Astrocyte of the hippocampus (primary cell): Measurements from ENCODE around the gene THAP7.

Source experiments
- DNase-seq: peaks from one replicate; pipeline ENCODE4 v3.0.0; 2011; ENCODE audit warnings: low read depth, low spot score

The THAP7 gene

DNA sequence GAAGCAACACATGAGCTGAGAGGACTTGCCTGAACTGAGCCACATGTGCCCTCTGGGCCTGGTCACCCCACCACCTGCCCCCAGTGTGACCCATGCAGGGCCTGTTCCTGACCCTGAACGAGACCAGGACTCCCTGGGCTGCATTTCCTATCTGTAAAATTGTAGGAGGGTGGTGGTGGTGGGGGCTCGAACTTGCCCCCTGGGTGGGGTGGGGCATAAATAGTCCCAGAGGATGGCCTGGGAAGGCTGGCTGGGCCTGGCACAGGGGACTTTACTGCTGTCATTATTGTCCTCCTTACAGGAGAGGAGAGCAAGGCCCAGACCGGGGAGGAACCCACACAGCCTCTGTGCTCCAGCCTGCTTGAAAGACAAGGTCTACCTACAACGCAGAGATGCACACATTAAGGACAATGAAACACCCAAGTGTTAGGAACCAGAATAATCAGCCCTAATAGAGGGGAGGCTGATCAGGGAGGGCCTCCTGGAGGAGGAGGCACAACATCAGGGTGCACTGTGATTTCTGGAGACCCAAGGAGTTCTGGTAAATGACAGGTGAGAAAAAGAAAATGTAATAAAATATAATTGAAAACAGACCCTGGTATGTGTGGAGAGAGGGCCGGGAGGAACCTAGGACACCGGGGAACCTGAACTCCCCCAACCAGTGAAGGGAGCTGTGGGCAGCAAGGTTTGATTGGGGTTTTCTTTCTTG, 37.7 kb downstream of the THAP7 start:
- DNase-seq: no peak

DNA sequence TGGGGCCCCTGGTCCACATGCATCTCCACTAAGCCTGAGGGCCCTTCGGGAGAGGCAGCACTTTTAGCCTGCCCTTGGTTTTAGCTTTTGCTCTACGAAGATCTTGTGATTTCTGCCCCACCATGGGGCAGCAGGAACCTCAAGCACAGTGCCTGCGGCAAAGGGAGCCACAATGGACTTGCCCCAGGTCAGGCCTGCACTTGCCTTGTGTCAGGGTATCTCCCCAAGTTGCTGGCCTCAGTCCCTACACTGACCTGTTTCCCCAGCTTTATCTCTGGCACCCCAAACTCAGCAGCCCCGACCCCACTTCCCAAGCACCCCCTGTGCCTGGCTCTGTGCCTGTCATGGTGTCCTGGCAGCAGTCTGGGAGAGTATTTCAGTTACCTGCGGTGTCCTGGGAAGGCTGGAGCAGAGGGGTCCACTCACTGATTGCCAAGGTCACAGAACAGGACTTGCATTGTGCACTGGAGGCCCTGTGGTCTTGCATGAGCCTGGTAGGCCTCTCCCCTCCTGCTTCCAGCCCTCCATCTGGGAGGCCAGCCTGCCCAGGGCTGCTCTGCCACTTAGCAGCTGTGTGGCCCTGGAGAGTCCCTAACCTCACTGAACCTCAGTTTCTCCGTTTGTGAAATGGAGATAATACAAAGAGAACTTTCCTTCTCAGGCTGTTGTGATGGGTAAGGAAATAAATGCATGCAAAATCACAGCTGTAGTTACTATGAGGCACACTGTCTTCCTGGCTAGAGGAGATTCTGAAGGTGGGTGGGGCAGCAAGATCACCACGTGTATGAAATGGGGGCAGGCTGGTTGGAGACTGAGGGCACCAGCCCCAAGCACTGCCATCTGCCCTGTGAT, 38.5 kb downstream of the THAP7 start:
- DNase-seq: no peak

- DNase-seq: no peak
Observed at GRCh38 chr22:20962491-20962945, 39.4 kb downstream of the THAP7 start.

- DNase-seq: no peak
Observed at GRCh38 chr22:20960609-20961008, 41.3 kb downstream of the THAP7 start.

GRCh38 chr22:20959578-20960461, 42.1 kb downstream of the THAP7 start:
- no peak for DNase-seq

GRCh38 chr22:20957683-20958431, 44.1 kb downstream of the THAP7 start:
- peak; percentile 39 for DNase-seq

DNA sequence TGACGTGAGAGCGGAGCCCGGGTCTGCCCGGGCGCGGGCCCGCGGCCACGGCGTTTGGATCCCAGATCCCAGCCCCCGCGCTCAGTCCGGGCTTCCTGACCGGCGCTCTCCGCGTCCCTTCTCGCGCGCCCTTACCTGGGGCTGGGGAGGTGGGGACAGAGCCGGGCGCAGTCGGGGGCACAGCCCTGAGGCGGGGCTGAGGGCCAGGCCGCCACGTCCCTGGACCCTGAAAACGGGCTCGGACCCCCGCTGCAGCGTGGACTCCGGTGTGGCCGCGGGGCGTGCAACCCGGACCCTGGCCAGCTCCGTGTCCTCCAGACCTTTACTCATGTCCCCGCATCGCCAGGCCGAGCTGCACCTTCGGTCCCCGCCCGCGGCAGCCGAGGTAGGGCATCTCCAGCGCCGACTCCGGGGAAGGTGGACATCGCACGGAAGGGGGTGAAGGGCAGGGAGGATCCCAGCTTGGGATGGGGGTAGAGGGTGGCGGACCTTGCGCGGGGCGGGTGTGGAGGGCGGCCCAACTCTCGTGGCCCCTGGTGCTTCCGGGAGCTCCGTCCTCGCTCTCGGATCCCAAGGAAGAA, 44.7 kb downstream of the THAP7 start:
- DNase-seq: peak; percentile 48

- peak; percentile 28 for DNase-seq
Observed at GRCh38 chr22:20956258-20957101, 45.4 kb downstream of the THAP7 start.

DNA sequence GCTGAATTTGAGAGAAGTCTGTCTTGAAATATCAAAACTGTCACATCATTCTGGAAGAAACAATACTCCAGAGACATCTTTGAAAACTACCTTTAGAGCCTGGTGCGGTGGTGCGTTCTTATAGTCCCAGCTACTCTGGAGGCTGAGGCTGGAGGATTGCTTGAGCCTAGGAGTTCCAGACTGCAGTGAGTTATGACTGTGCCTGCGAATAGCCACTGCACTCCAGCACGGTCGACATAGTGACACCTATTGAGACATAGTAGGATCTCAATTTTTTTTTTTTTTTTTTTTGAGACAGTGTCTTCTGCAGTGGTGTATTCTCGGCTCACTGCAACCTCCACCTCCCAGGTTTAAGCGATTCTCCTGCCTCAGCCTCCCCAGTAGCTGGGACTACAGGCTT, 46.4 kb downstream of the THAP7 start:
- no peak for DNase-seq

DNA sequence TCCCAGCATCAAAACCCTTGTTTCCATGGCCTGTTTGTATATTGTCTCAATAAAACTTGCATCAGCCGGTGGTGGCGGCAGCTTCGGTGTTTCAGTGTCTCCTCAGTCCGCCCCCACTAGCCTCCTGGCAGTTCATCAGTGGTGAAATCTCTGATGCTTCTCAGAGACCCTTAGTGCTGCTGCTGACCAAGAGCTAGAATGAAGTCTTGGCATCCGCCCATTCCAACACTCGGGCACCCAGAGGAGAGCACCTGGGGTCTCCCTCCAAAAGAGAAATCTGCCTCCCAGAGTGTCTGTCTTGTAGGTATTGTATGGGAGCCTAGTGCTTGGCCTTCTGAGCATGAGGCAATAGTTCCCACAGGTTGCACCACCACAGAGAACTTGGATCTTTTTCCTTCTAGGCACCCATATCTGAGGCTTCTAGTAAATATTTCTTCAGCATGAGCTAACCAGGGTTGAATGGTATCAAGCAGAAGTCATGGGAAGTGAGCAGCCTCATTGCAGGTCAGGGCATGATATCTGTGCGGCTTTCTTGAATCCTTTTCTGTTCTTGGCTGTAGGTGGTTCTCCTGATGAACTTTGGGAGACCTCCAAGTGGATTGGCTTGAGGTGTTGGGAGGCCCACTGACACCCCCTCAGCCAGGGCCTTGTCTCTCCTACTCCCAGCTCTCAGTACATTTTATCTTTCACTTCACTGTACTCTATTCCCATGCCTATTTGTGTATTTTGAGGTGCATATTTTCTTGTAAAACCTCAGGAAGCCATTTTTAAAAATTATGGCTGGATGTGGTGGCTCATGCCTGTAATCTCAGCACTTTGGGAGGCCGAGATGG, 48.0 kb downstream of the THAP7 start:
- no peak for DNase-seq

- no peak for DNase-seq
Observed at GRCh38 chr22:20953342-20953608, 48.6 kb downstream of the THAP7 start.

GRCh38 chr22:20952544-20953341, 49.2 kb downstream of the THAP7 start:
- no peak for DNase-seq

- no peak for DNase-seq
Observed at GRCh38 chr22:20951932-20952380, 50.0 kb downstream of the THAP7 start.

DNA sequence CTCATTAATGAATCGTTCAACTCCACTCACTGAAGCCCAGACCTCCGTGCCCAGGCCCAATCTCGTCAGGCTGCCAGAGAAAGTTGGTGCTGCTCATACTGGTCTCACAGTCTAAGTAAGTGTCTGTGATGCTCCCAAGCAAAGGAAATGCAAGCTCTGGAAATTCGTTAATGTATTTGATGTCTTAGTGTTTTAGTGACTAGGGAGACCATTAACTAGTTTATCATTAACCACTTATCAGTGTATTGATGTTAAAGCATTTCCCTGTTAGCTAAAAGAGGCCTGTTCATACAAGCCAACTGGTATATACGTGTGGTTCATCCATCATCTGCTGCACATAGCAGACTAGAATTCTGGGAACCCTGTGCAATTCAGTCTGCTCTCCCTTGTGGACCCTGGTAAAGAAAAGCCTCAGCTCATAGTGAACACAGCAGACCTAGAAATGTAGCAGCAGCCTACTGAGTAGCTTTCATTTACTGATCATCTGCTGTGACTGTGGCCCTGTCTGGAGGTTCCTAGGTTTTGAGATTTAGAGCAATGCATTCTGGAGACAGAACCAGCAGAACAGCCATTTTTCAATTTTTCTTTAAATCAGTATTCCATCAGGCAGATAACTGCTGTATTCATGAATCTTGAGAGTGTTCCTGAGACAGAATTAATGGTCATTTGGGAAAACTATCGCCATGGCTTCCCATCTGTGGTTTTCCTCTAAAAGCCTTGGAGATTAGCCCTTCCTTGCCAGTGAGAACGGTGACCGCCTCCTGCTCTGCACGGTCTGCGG, 50.6 kb downstream of the THAP7 start:
- DNase-seq: no peak

- DNase-seq: no peak
Observed at GRCh38 chr22:20949698-20950183, 52.2 kb downstream of the THAP7 start.
